HEK293 (cell line): ENCODE measurements around the gene SLC6A11.

Source experiments
- CTCF ChIA-PET: fragments of 350-600 bp; formaldehyde crosslinking; extraction: SDS; loops from one replicate; lab custom pipeline; 2021; ENCODE audit warnings: antibody characterized with exemption; lab: Yijun Ruan, JAX
- POLR2A ChIA-PET: fragments of 300-600 bp; formaldehyde crosslinking; extraction: SDS; loops from one replicate; lab custom pipeline; 2020; ENCODE audit warnings: antibody characterized with exemption, inconsistent platforms; lab: Yijun Ruan, JAX
- H3K27ac ChIP-seq: fragments of 200-500 bp; sonication (Bioruptor generic); 2 replicates; pipeline ENCODE4 v1.5.1; 2014; ENCODE audit warnings: low read depth, low read length, control low read depth, inconsistent platforms; ENCODE audit errors: extremely low read depth
- H3K36me3 ChIP-seq, 2 experiments: fragments of 200-500 bp in 1 of 2; sonication (Bioruptor generic) in 1 of 2; 1 replicate in 1 of 2; 2 replicates in 1 of 2; pipeline ENCODE4 v1.5.1; 2014 to 2017; ENCODE audit warnings: inconsistent platforms in 2 of 2, low read length in 2 of 2; ENCODE audit not compliant: control insufficient read depth in 2 of 2, insufficient read depth in 1 of 2
- H3K4me1 ChIP-seq: fragments of 200-500 bp; sonication (Bioruptor generic); 2 replicates; pipeline ENCODE4 v1.5.1; 2014; ENCODE audit warnings: mild to moderate bottlenecking, low read length, inconsistent platforms; ENCODE audit not compliant: control insufficient read depth, insufficient read depth
- H3K4me3 ChIP-seq: 2 replicates; pipeline ENCODE4 v1.5.1; 2011; ENCODE audit warnings: low read depth, mild to moderate bottlenecking, control low read depth, low read length, moderate library complexity
- H3K9me3 ChIP-seq: fragments of 200-500 bp; sonication (Bioruptor generic); 2 replicates; pipeline ENCODE4 v1.5.1; 2014; ENCODE audit warnings: low read depth, low read length, inconsistent platforms; ENCODE audit not compliant: control insufficient read depth, insufficient read depth
- BCL11B ChIP-seq: fragments of 450-650 bp; formaldehyde crosslinking; IDR thresholded peaks from 2 replicates; pipeline ENCODE4 v1.5.1; 2016; ENCODE audit warnings: low read depth, missing biosample characterization, missing genetic modification characterization
- GLIS2 ChIP-seq: fragments of 450-650 bp; formaldehyde crosslinking; IDR thresholded peaks from 2 replicates; pipeline ENCODE4 v1.5.1; 2016; ENCODE audit warnings: missing biosample characterization, missing genetic modification characterization
- MZF1 ChIP-seq: fragments of 450-650 bp; formaldehyde crosslinking; IDR thresholded peaks from 2 replicates; pipeline ENCODE4 v1.5.1; 2017; ENCODE audit warnings: missing biosample characterization, missing genetic modification characterization, borderline replicate concordance
- PATZ1 ChIP-seq: fragments of 450-650 bp; formaldehyde crosslinking; IDR thresholded peaks from 2 replicates; pipeline ENCODE4 v1.5.1; 2016; ENCODE audit warnings: missing biosample characterization, missing genetic modification characterization
- PRDM1 ChIP-seq: fragments of 450-650 bp; formaldehyde crosslinking; IDR thresholded peaks from 2 replicates; pipeline ENCODE4; 2016; ENCODE audit warnings: missing biosample characterization, missing genetic modification characterization
- SP2 ChIP-seq: fragments of 450-650 bp; formaldehyde crosslinking; IDR thresholded peaks from 2 replicates; pipeline ENCODE4 v1.5.1; 2016; ENCODE audit warnings: missing biosample characterization, missing genetic modification characterization
- ZBTB11 ChIP-seq: fragments of 450-650 bp; formaldehyde crosslinking; conservative IDR thresholded peaks from 2 replicates; pipeline ENCODE4 v1.5.1; 2016; ENCODE audit warnings: low read depth, missing biosample characterization, missing genetic modification characterization
- ZBTB17 ChIP-seq: fragments of 450-650 bp; formaldehyde crosslinking; IDR thresholded peaks from 2 replicates; pipeline ENCODE4 v1.5.1; 2016; ENCODE audit warnings: missing biosample characterization, missing genetic modification characterization
- ZBTB48 ChIP-seq: fragments of 450-650 bp; formaldehyde crosslinking; IDR thresholded peaks from 2 replicates; pipeline ENCODE4 v1.5.1; 2016; ENCODE audit warnings: missing biosample characterization, missing genetic modification characterization
- ZBTB6 ChIP-seq: fragments of 450-650 bp; formaldehyde crosslinking; IDR thresholded peaks from 2 replicates; pipeline ENCODE4 v1.5.1; 2017; ENCODE audit warnings: missing biosample characterization, missing genetic modification characterization
- ZBTB8A ChIP-seq: fragments of 450-650 bp; formaldehyde crosslinking; IDR thresholded peaks from 2 replicates; pipeline ENCODE4 v1.5.1; 2016; ENCODE audit warnings: missing biosample characterization, missing genetic modification characterization
- ZFP69B ChIP-seq: fragments of 450-650 bp; formaldehyde crosslinking; IDR thresholded peaks from 2 replicates; pipeline ENCODE4 v1.5.1; 2016; ENCODE audit warnings: missing biosample characterization, missing genetic modification characterization
- ZIC2 ChIP-seq: fragments of 450-650 bp; formaldehyde crosslinking; IDR thresholded peaks from 2 replicates; pipeline ENCODE4 v1.5.1; 2016; ENCODE audit warnings: missing biosample characterization, missing genetic modification characterization
- ZNF121 ChIP-seq: fragments of 450-650 bp; formaldehyde crosslinking; IDR thresholded peaks from 2 replicates; pipeline ENCODE4 v1.5.1; 2016; ENCODE audit warnings: missing biosample characterization, missing genetic modification characterization
- ZNF175 ChIP-seq: fragments of 450-650 bp; formaldehyde crosslinking; IDR thresholded peaks from 2 replicates; pipeline ENCODE4 v1.5.1; 2016; ENCODE audit warnings: missing biosample characterization, missing genetic modification characterization
- ZNF221 ChIP-seq: fragments of 450-650 bp; formaldehyde crosslinking; IDR thresholded peaks from 2 replicates; pipeline ENCODE4 v1.5.1; 2017; ENCODE audit warnings: missing biosample characterization, missing genetic modification characterization, borderline replicate concordance
- ZNF416 ChIP-seq: fragments of 450-650 bp; formaldehyde crosslinking; IDR thresholded peaks from 2 replicates; pipeline ENCODE4 v1.5.1; 2016; ENCODE audit warnings: missing biosample characterization, missing genetic modification characterization
- ZNF473 ChIP-seq: fragments of 450-650 bp; formaldehyde crosslinking; IDR thresholded peaks from 2 replicates; pipeline ENCODE4 v1.5.1; 2017; ENCODE audit warnings: missing biosample characterization, missing genetic modification characterization
- ZNF514 ChIP-seq: fragments of 450-650 bp; formaldehyde crosslinking; IDR thresholded peaks from 2 replicates; pipeline ENCODE4 v1.5.1; 2016; ENCODE audit warnings: missing biosample characterization, missing genetic modification characterization
- ZNF549 ChIP-seq: fragments of 450-650 bp; IDR thresholded peaks from 2 replicates; pipeline ENCODE4 v1.5.1; 2018; ENCODE audit warnings: missing biosample characterization, missing genetic modification characterization, mild to moderate bottlenecking, inconsistent platforms, moderate library complexity
- ZNF596 ChIP-seq: fragments of 450-650 bp; IDR thresholded peaks from 2 replicates; pipeline ENCODE4 v1.5.0; 2018; ENCODE audit warnings: missing biosample characterization, mild to moderate bottlenecking, missing genetic modification characterization, moderate library complexity
- ZNF600 ChIP-seq: fragments of 450-650 bp; formaldehyde crosslinking; IDR thresholded peaks from 2 replicates; pipeline ENCODE4 v1.5.1; 2016; ENCODE audit warnings: missing biosample characterization, missing genetic modification characterization
- ZNF639 ChIP-seq: fragments of 450-650 bp; formaldehyde crosslinking; IDR thresholded peaks from 2 replicates; pipeline ENCODE4 v1.5.1; 2016; ENCODE audit warnings: missing biosample characterization, missing genetic modification characterization
- ZNF660 ChIP-seq: fragments of 450-650 bp; IDR thresholded peaks from 2 replicates; pipeline ENCODE4 v1.5.1; 2018; ENCODE audit warnings: missing biosample characterization, mild to moderate bottlenecking, missing genetic modification characterization
- ZNF768 ChIP-seq: fragments of 450-650 bp; formaldehyde crosslinking; IDR thresholded peaks from 2 replicates; pipeline ENCODE4 v1.5.1; 2018; ENCODE audit warnings: missing biosample characterization, mild to moderate bottlenecking, missing genetic modification characterization
- ZNF777 ChIP-seq: fragments of 450-650 bp; formaldehyde crosslinking; IDR thresholded peaks from 2 replicates; pipeline ENCODE4 v1.5.1; 2017; ENCODE audit warnings: missing biosample characterization, missing genetic modification characterization, borderline replicate concordance

SLC6A11 gene

GRCh38 chr3:10956531-10956930, 140.5 kb downstream of the SLC6A11 start (continued):
- TF ChIP-seq ZBTB11 (tag by site-specific recombination) (no peak), ZNF416 (tag by site-specific recombination) (no peak), ZNF221 (tag by site-specific recombination) (no peak), ZNF768 (tag by site-specific recombination) (no peak), ZNF777 (tag by site-specific recombination) (no peak), ZNF514 (tag by site-specific recombination) (no peak), MZF1 (tag by site-specific recombination) (no peak), ZNF121 (no peak)

- Histone ChIP-seq H3K36me3 (no peaks in the 10 kb centered on the region), H3K4me1 (peaks cover 2% of the 10 kb centered on the region; the same call in 1 of the 2 replicates), H3K9me3 (no peaks in the 10 kb centered on the region), H3K27ac (no peak overlapping the region), H3K4me3 (no peak overlapping the region)
- ChIA-PET POLR2A (no interaction called here), CTCF (interaction anchor here (0.6 to 1.6 kb wide), 3 partner anchors 11 to 25 kb away, joined by 5 to 9 read pairs (median 5); no protein-coding TSS in a partner anchor)
- TF ChIP-seq ZNF473 (tag by site-specific recombination), result no peak
Observed at GRCh38 chr3:10956986-10957385, 141.0 kb downstream of the SLC6A11 start.

- Histone ChIP-seq H3K4me3 (no peak overlapping the region), H3K9me3 (no peaks in the 10 kb centered on the region), H3K27ac (no peak overlapping the region), H3K36me3 (no peaks in the 10 kb centered on the region), H3K4me1 (peaks cover 2% of the 10 kb centered on the region; the same call in 1 of the 2 replicates)
- CTCF ChIA-PET, result interaction anchor here (0.6 to 2.3 kb wide), 6 partner anchors 9 to 378 kb away, joined by 3 to 12 read pairs (median 4); no protein-coding TSS in a partner anchor
- POLR2A ChIA-PET, result no interaction called here
- TF ChIP-seq ZNF596 (no peak), BCL11B (tag by site-specific recombination) (no peak), PRDM1 (no peak), ZNF639 (tag by site-specific recombination) (no peak), ZNF175 (tag by site-specific recombination) (no peak), ZBTB48 (tag by site-specific recombination) (peak; percentile 67; the same call in 1 of the 2 replicates), GLIS2 (peak; percentile 48), ZBTB17 (tag by site-specific recombination) (peak; percentile 81), ZBTB8A (tag by site-specific recombination) (peak; percentile 58), ZNF600 (tag by site-specific recombination) (0 out of 2 replicates have a peak, but pooled peaks have one; percentile 12), SP2 (no peak), ZNF660 (0 out of 2 replicates have a peak, but pooled peaks have one; percentile 17), PATZ1 (tag by site-specific recombination) (peak; percentile 47; the same call in 1 of the 2 replicates), ZNF473 (tag by site-specific recombination) (no peak), ZNF549 (tag by site-specific recombination) (no peak), ZFP69B (no peak), ZBTB6 (tag by site-specific recombination) (peak; percentile 85), ZIC2 (peak; percentile 35; the same call in 1 of the 2 replicates)
Observed at GRCh38 chr3:10957976-10958749, 142.1 kb downstream of the SLC6A11 start.
